Caco-2 (cell line): ENCODE results near the gene ADIPOR2. TPM values are rescaled to one million over a fixed set of nuclear protein-coding genes. Genes with fewer than 3 reads are reported as not detected.

Experiments used
- BruUV-seq: library from RNA; stranded (reverse); fragments of 400-500 nt; replicated peaks from 2 replicates; lab custom pipeline; 2021; lab: Mats Ljungman, UMichigan
- CTCF ChIA-PET: fragments of 300-600 bp; sonication (Branson Sonifier 250); formaldehyde crosslinking; loops from one replicate; lab custom pipeline; 2022; ENCODE audit warnings: antibody characterized with exemption; lab: Charles Lee
- POLR2A ChIA-PET: fragments of 300-600 bp; sonication (Branson Sonifier 250); formaldehyde crosslinking; loops from one replicate; lab custom pipeline; 2022; ENCODE audit warnings: antibody characterized with exemption; lab: Charles Lee
- DNase-seq, 2 experiments: peaks; one replicate each; pipeline versions ENCODE4 v3.0.0 to v3.0.0-alpha.2; 2020 to 2022
- H3K27me3 ChIP-seq: replicated peaks from 2 replicates; pipeline ENCODE4 v1.6.0; 2011; ENCODE audit warnings: low read length; ENCODE audit not compliant: control insufficient read depth, insufficient read depth
- H3K36me3 ChIP-seq: 2 replicates; pipeline ENCODE4 v1.5.1; 2011; ENCODE audit warnings: low read length; ENCODE audit not compliant: control insufficient read depth, insufficient read depth
- H3K4me1 ChIP-seq: fragments of 250-450 bp; sonication (Bioruptor Pico); 2 replicates; pipeline ENCODE4 v1.5.1; 2020; ENCODE audit warnings: mild to moderate bottlenecking
- H3K4me3 ChIP-seq: 2 replicates; pipeline ENCODE4 v1.5.1; 2011; ENCODE audit warnings: low read depth, mild to moderate bottlenecking, control low read depth, low read length
- H3K9me3 ChIP-seq: fragments of 250-450 bp; sonication (Bioruptor Pico); 2 replicates; pipeline ENCODE4 v1.5.1; 2020; ENCODE audit warnings: mild to moderate bottlenecking, moderate library complexity
- H3K27ac Mint-ChIP-seq: one replicate; pipeline ENCODE4 v1.8.0; 2022; ENCODE audit warnings: mixed read lengths; ENCODE audit not compliant: unreplicated experiment
- H3K27me3 Mint-ChIP-seq: one replicate; pipeline ENCODE4 v1.8.0; 2022; ENCODE audit warnings: mixed read lengths; ENCODE audit not compliant: insufficient read depth, unreplicated experiment
- H3K36me3 Mint-ChIP-seq: one replicate; pipeline ENCODE4 v1.8.0; 2022; ENCODE audit warnings: mild to moderate bottlenecking, mixed read lengths; ENCODE audit not compliant: insufficient read depth, unreplicated experiment
- H3K4me1 Mint-ChIP-seq: one replicate; pipeline ENCODE4 v1.8.0; 2022; ENCODE audit warnings: low read depth, mixed read lengths; ENCODE audit not compliant: unreplicated experiment
- H3K4me3 Mint-ChIP-seq: one replicate; pipeline ENCODE4 v1.8.0; 2022; ENCODE audit warnings: mild to moderate bottlenecking, moderate library complexity, mixed read lengths; ENCODE audit not compliant: unreplicated experiment
- H3K9me3 Mint-ChIP-seq: one replicate; pipeline ENCODE4 v1.8.0; 2022; ENCODE audit warnings: mixed read lengths; ENCODE audit not compliant: unreplicated experiment
- intact Hi-C: fragments of 100-400 bp; cut with micrococcal nuclease; formaldehyde crosslinking; loops from one replicate; pipeline ENCODE4 v1.10.0; 2022; ENCODE audit not compliant: unreplicated experiment
- total RNA-seq: library from RNA; stranded (reverse); gene quantifications from 2 replicates; pipeline ENCODE4 v1.2.3, GENCODE V29; 2022
- TF ChIP-seq, protein P1 (sequence below), 2 experiments: fragments of 200-600 bp in 1 of 2; IDR thresholded peaks; 1 replicate in 1 of 2; 2 replicates in 1 of 2; pipeline versions ENCODE4 v1.5.1 to v1.8.0; 2011 to 2022; ENCODE audit warnings: antibody characterized with exemption in 1 of 2, control low read depth in 1 of 2, inconsistent platforms in 1 of 2, low read depth in 1 of 2, low read length in 1 of 2, mild to moderate bottlenecking in 1 of 2, moderate library complexity in 1 of 2; ENCODE audit not compliant: insufficient read depth in 1 of 2, severe bottlenecking in 1 of 2, unreplicated experiment in 1 of 2

ADIPOR2 gene
- total RNA-seq, 1 experiment from 2014 or later: 119 TPM

DNA sequence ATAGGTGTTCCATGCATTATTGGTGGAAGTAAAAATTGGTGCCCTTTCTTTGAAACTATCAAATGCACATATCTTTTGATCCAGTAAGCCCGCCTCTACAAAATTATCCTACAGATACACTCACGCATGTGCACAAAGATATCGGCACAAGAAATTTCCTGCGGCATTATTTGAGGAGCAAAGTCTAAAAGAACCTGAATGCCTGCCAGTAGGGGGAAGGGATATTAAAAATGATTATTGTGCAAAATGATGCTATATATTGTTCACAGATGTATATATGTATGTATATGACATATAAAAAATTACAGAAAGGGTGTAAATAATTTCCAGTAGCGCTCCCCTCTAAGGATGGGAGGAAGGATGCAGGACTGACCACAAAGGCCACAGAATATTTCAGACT, 24.7 kb upstream of the ADIPOR2 start:
- CTCF ChIA-PET: no interaction called here
- intact Hi-C loops: no loop called here
- H3K9me3 Mint-ChIP-seq: no peaks in the 10 kb centered on the region

DNA sequence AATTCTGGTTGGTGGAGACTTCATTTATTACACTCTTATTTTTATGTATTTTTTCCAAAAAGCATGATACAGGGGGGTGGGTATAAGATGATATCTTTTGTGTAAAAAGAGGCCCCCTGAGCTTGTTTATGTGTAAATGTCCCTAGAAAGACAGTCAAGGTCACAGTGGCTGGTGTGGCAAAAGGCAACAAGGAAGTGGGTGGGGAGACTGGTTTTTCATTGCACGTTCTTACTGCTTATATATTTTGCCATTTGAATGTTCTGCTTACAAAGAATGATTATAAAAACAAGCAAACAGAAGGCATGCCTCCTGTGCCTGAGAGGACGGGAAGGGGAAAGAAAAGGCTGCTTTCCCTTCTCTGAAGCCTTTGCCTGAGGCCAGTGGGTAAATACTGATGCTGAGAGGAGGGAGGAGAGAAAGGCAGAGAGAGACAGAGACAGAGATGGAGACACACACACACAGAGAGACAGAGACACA, 24.1 kb upstream of the ADIPOR2 start:
- CTCF ChIA-PET: no interaction called here
- Mint-ChIP-seq H3K36me3 (peaks cover 11% of the 10 kb centered on the region), H3K27ac (no peak overlapping the region), H3K4me3 (no peak overlapping the region), H3K4me1 (peaks cover 22% of the 10 kb centered on the region), H3K9me3 (no peaks in the 10 kb centered on the region), H3K27me3 (no peaks in the 10 kb centered on the region)
- H3K4me3 ChIP-seq: no peak overlapping the region
- intact Hi-C loops: no loop called here
- H3K36me3 ChIP-seq: no peaks in the 10 kb centered on the region
- no peak for DNase-seq
- TF ChIP-seq, protein P1, sequence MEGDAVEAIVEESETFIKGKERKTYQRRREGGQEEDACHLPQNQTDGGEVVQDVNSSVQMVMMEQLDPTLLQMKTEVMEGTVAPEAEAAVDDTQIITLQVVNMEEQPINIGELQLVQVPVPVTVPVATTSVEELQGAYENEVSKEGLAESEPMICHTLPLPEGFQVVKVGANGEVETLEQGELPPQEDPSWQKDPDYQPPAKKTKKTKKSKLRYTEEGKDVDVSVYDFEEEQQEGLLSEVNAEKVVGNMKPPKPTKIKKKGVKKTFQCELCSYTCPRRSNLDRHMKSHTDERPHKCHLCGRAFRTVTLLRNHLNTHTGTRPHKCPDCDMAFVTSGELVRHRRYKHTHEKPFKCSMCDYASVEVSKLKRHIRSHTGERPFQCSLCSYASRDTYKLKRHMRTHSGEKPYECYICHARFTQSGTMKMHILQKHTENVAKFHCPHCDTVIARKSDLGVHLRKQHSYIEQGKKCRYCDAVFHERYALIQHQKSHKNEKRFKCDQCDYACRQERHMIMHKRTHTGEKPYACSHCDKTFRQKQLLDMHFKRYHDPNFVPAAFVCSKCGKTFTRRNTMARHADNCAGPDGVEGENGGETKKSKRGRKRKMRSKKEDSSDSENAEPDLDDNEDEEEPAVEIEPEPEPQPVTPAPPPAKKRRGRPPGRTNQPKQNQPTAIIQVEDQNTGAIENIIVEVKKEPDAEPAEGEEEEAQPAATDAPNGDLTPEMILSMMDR (IDR thresholded peaks at IDR 0.05; ENCODE audit: insufficient read depth in 1 of 2, low read depth in 1 of 2, low read length in 1 of 2, severe bottlenecking in 1 of 2, unreplicated experiment in 1 of 2): no peak
- BruUV-seq: no TSS peak
- no peaks in the 10 kb centered on the region for H3K27me3 ChIP-seq
- no peaks in the 10 kb centered on the region for H3K9me3 ChIP-seq
- H3K4me1 ChIP-seq: peaks cover 28% of the 10 kb centered on the region
- POLR2A ChIA-PET: no interaction called here

More for the DNA sequence above, 24.7 kb upstream of the ADIPOR2 start:
- TF ChIP-seq, protein P1 (IDR thresholded peaks at IDR 0.05; ENCODE audit: insufficient read depth in 1 of 2, low read depth in 1 of 2, low read length in 1 of 2, severe bottlenecking in 1 of 2, unreplicated experiment in 1 of 2): no peak
- no peak overlapping the region for H3K27ac Mint-ChIP-seq
- POLR2A ChIA-PET: no interaction called here
- Histone ChIP-seq H3K9me3 (no peaks in the 10 kb centered on the region), H3K4me3 (no peak overlapping the region), H3K27me3 (no peaks in the 10 kb centered on the region), H3K36me3 (no peaks in the 10 kb centered on the region), H3K4me1 (peaks cover 24% of the 10 kb centered on the region)
- peaks cover 17% of the 10 kb centered on the region for H3K4me1 Mint-ChIP-seq
- no peak overlapping the region for H3K4me3 Mint-ChIP-seq
- peaks cover 15% of the 10 kb centered on the region for H3K36me3 Mint-ChIP-seq
- H3K27me3 Mint-ChIP-seq: no peaks in the 10 kb centered on the region
- DNase-seq: peak in 1 of 2 experiments; percentile 29
- BruUV-seq: no TSS peak

DNA sequence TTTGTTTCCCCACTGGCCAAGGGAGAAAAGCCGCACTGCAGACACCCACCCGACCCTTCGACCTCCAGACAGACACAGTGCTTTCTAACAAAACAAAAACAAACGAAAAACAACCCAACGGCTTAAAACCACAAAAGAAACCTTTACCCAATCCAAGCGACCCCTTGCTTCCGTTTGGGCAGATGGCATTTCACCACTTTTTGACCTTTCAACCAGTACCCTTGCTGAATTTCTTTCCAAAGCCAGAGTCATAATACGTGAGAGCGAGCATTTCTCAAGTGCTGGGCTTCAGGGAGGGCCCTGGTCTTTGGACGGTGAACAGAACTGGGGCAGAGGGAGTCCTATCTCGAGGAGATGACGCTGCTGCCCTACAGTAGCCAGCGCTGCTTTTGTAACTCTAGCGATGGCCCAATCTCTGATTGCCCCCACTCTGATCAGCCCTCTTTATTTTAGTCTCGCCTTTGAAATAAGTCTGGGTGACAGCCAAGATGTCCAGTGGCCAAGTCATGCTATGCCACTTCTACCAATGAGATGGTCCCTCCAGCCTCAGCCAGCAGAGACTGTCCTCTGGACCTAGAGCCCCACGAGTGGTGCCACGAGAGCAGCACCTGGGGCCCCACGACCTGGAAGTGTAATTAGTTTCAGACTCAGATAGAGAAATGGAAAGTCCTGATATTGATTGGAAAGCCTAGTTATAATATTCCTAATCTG, 21.9 kb upstream of the ADIPOR2 start:
- BruUV-seq: no TSS peak
- Mint-ChIP-seq H3K4me3 (no peak overlapping the region), H3K9me3 (no peaks in the 10 kb centered on the region), H3K36me3 (no peaks in the 10 kb centered on the region), H3K27ac (peak overlapping the region; percentile 46), H3K27me3 (no peaks in the 10 kb centered on the region), H3K4me1 (peaks cover 22% of the 10 kb centered on the region)
- Histone ChIP-seq H3K36me3 (no peaks in the 10 kb centered on the region), H3K9me3 (no peaks in the 10 kb centered on the region), H3K4me3 (no peak overlapping the region), H3K27me3 (no peaks in the 10 kb centered on the region), H3K4me1 (peaks cover 28% of the 10 kb centered on the region)
- POLR2A ChIA-PET: interaction anchor here (2.3 kb wide), 1 partner anchor 22 kb away, joined by 25 read pairs; the partner anchor contains the start of gene ADIPOR2
- TF ChIP-seq, protein P1 (IDR thresholded peaks at IDR 0.05; ENCODE audit: insufficient read depth in 1 of 2, low read depth in 1 of 2, low read length in 1 of 2, severe bottlenecking in 1 of 2, unreplicated experiment in 1 of 2): no peak
- CTCF ChIA-PET: interaction anchor here (0.7 to 2.2 kb wide), 2 partner anchors 16 to 271 kb away, joined by 3 to 12 read pairs; no protein-coding TSS in a partner anchor
- intact Hi-C loops: no loop called here
- DNase-seq: no peak
